OCI-LY7 (cell line): Measurements from ENCODE around the gene SLC49A4. TPM values are rescaled to one million over a fixed set of nuclear protein-coding genes. Genes with fewer than 3 reads are reported as not detected.

Experiments used
- BruUV-seq: library from RNA; stranded (reverse); fragments of 400-500 nt; replicated peaks from 2 replicates; lab custom pipeline; 2021; lab: Mats Ljungman, UMichigan
- CTCF ChIA-PET: fragments of 300-600 bp; sonication (Branson Sonifier 250); formaldehyde crosslinking; loops from one replicate; lab custom pipeline; 2022; ENCODE audit warnings: antibody characterized with exemption; ENCODE audit not compliant: unreplicated experiment; lab: Charles Lee
- POLR2A ChIA-PET: fragments of 300-600 bp; sonication (Branson Sonifier 250); formaldehyde crosslinking; loops from one replicate; lab custom pipeline; 2022; ENCODE audit warnings: antibody characterized with exemption; lab: Charles Lee
- DNase-seq: peaks from one replicate; pipeline ENCODE4 v3.0.0-alpha.2; 2015; ENCODE audit warnings: low spot score
- H2AFZ ChIP-seq: fragments of 200-600 bp; sonication (generic), shearing (Covaris generic); 2 replicates; pipeline ENCODE4 v1.6.1; 2014; ENCODE audit warnings: mild to moderate bottlenecking, antibody characterized with exemption, low read length, moderate library complexity
- H3K27ac ChIP-seq: fragments of 200-600 bp; sonication (generic); 2 replicates; pipeline ENCODE4 v1.5.1; 2014; ENCODE audit warnings: mixed run types, low read depth, mild to moderate bottlenecking, moderate library complexity, low read length, inconsistent platforms; ENCODE audit not compliant: poor library complexity, severe bottlenecking
- H3K36me3 ChIP-seq: fragments of 200-600 bp; sonication (generic); 2 replicates; pipeline ENCODE4 v1.6.1; 2014; ENCODE audit warnings: mild to moderate bottlenecking, antibody characterized with exemption, low read length, moderate library complexity, mixed read lengths; ENCODE audit not compliant: insufficient read depth
- H3K4me1 ChIP-seq: fragments of 200-600 bp; sonication (generic); 2 replicates; pipeline ENCODE4 v1.5.1; 2014; ENCODE audit warnings: mild to moderate bottlenecking, low read length; ENCODE audit not compliant: insufficient read depth, poor library complexity, severe bottlenecking
- H3K4me2 ChIP-seq: fragments of 200-600 bp; sonication (generic); 2 replicates; pipeline ENCODE4 v1.6.1; 2014; ENCODE audit warnings: mild to moderate bottlenecking, low read length
- H3K4me3 ChIP-seq: fragments of 200-600 bp; sonication (generic); 2 replicates; pipeline ENCODE4 v1.5.1; 2014; ENCODE audit warnings: mild to moderate bottlenecking, low read depth, low read length; ENCODE audit not compliant: poor library complexity, severe bottlenecking
- H3K79me2 ChIP-seq: fragments of 200-600 bp; sonication (generic); 2 replicates; pipeline ENCODE4 v1.6.1; 2016; ENCODE audit warnings: low read depth, mild to moderate bottlenecking, low read length, moderate library complexity, mixed read lengths; ENCODE audit not compliant: insufficient read depth
- H3K9me2 ChIP-seq: fragments of 200-600 bp; sonication (generic); 2 replicates; pipeline ENCODE4 v1.6.1; 2016; ENCODE audit warnings: mild to moderate bottlenecking, low read length, mixed read lengths; ENCODE audit not compliant: insufficient read depth
- H3K9me3 ChIP-seq: fragments of 200-600 bp; sonication (generic); 2 replicates; pipeline ENCODE4 v1.6.1; 2014; ENCODE audit warnings: mild to moderate bottlenecking, mixed run types, low read length, mixed read lengths
- H4K20me1 ChIP-seq: fragments of 200-600 bp; sonication (generic); 2 replicates; pipeline ENCODE4 v1.6.1; 2014; ENCODE audit warnings: mild to moderate bottlenecking, antibody characterized with exemption, low read length, moderate library complexity, mixed read lengths; ENCODE audit not compliant: insufficient read depth
- CTCF ChIP-seq: fragments of 200-600 bp; sonication (generic); conservative IDR thresholded peaks from 2 replicates; pipeline ENCODE4 v1.5.1; 2014; ENCODE audit warnings: mild to moderate bottlenecking, antibody characterized with exemption, low read length, moderate library complexity, mixed read lengths
- EZH2phosphoT487 ChIP-seq: fragments of 200-600 bp; sonication (generic); IDR thresholded peaks from 2 replicates; pipeline ENCODE4 v1.6.1; 2018; ENCODE audit warnings: low read depth, borderline replicate concordance, mild to moderate bottlenecking, mixed run types, antibody characterized with exemption, low read length, moderate library complexity, mixed read lengths
- intact Hi-C: fragments of 100-400 bp; cut with micrococcal nuclease; formaldehyde crosslinking; loops from one replicate; pipeline ENCODE4 v1.10.0; 2022; ENCODE audit not compliant: unreplicated experiment
- total RNA-seq, 2 experiments: library from RNA; depleted of rRNA in 1 of 2; stranded (reverse); fragments of >200 nt in 1 of 2; shearing (Covaris generic) in 1 of 2; gene quantifications; 2 replicates each; pipeline ENCODE4 v1.2.3, GENCODE V29; 2014 to 2022

Gene SLC49A4
- total RNA-seq, 2 experiments from 2014 or later, result 2.8 to 3.3 TPM

- Histone ChIP-seq H3K36me3 (no peaks in the 10 kb centered on the region), H4K20me1 (no peaks in the 10 kb centered on the region), H3K27ac (no peak overlapping the region), H3K79me2 (no peaks in the 10 kb centered on the region), H3K9me2 (no peaks in the 10 kb centered on the region), H2AFZ (no peak overlapping the region), H3K4me1 (no peaks in the 10 kb centered on the region), H3K4me3 (no peak overlapping the region), H3K9me3 (no peaks in the 10 kb centered on the region), H3K4me2 (no peak overlapping the region)
- POLR2A ChIA-PET, result interaction anchor here (0.7 kb wide), 1 partner anchor 83 kb away, joined by 3 read pairs; no protein-coding TSS in a partner anchor
- no peak for TF ChIP-seq CTCF
- no peak for TF ChIP-seq EZH2phosphoT487
- no peak for DNase-seq
- BruUV-seq, result no TSS peak
- CTCF ChIA-PET, result no interaction called here
- intact Hi-C loops, result no loop called here
Measured at GRCh38 chr3:122886251-122886650, 91.4 kb downstream of the SLC49A4 start.

GRCh38 chr3:122886946-122887345 is 92.1 kb downstream of the SLC49A4 start:
- Histone ChIP-seq H2AFZ (no peak overlapping the region), H3K79me2 (no peaks in the 10 kb centered on the region), H3K36me3 (no peaks in the 10 kb centered on the region), H3K27ac (no peak overlapping the region), H4K20me1 (no peaks in the 10 kb centered on the region), H3K9me2 (no peaks in the 10 kb centered on the region), H3K4me3 (no peak overlapping the region), H3K4me1 (no peaks in the 10 kb centered on the region), H3K9me3 (no peaks in the 10 kb centered on the region), H3K4me2 (no peak overlapping the region)
- no TSS peak for BruUV-seq
- TF ChIP-seq EZH2phosphoT487 (no peak), CTCF (no peak)
- intact Hi-C loops, result no loop called here
- CTCF ChIA-PET, result no interaction called here
- POLR2A ChIA-PET, result interaction anchor here (0.8 kb wide), 1 partner anchor 35 kb away, joined by 4 read pairs; no protein-coding TSS in a partner anchor
- DNase-seq, result peak; percentile 18

GRCh38 chr3:122890077-122890719 is 95.3 kb downstream of the SLC49A4 start:
- Histone ChIP-seq H3K4me3 (no peak overlapping the region), H3K9me2 (no peaks in the 10 kb centered on the region), H3K36me3 (no peaks in the 10 kb centered on the region), H3K9me3 (no peaks in the 10 kb centered on the region), H3K27ac (no peak overlapping the region), H3K4me2 (no peak overlapping the region), H3K79me2 (no peaks in the 10 kb centered on the region), H4K20me1 (no peaks in the 10 kb centered on the region), H2AFZ (no peak overlapping the region), H3K4me1 (no peaks in the 10 kb centered on the region)
- intact Hi-C loops, result no loop called here
- ChIA-PET CTCF (no interaction called here), POLR2A (no interaction called here)
- no peak for TF ChIP-seq CTCF
- no peak for TF ChIP-seq EZH2phosphoT487
- no TSS peak for BruUV-seq
- DNase-seq, result peak; percentile 13
